ENCODE results near the gene C1orf167.
A peak's percentile ranks its signal among the peaks of the same experiment; 100 is the strongest.

The C1orf167 gene

DNA sequence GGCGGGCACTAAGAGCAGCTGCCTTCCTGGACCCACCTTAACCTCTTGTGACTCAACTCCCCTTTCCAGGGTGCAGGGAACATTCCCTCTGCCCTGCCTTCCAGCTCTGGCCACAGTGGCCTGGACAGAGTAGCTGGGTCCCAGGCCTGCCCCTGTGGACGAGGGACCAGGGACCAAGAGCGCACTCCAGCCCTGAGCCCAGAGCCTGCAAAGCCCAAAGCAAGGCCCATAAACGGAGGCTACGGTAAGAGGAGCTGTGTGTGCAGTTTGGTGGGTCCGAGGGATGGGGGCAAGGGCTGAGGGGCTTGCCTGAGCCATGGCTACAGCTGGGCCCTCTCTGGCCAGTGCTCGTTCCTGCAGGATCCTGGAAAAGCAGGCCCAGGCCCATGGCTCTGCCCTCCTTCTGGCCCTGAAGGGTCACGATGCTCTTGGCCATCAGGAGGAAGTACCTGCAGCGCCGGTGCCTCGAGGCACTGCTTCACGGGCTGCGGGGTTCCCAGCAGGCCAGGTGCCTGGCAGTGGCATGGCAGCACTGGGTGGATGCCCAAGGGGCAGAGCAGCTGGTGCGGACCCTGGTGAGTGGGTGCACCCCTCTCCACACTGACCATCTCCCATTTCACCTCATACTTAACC is 25.9 kb downstream of the C1orf167 start:
- DNase-seq: no peak

DNA sequence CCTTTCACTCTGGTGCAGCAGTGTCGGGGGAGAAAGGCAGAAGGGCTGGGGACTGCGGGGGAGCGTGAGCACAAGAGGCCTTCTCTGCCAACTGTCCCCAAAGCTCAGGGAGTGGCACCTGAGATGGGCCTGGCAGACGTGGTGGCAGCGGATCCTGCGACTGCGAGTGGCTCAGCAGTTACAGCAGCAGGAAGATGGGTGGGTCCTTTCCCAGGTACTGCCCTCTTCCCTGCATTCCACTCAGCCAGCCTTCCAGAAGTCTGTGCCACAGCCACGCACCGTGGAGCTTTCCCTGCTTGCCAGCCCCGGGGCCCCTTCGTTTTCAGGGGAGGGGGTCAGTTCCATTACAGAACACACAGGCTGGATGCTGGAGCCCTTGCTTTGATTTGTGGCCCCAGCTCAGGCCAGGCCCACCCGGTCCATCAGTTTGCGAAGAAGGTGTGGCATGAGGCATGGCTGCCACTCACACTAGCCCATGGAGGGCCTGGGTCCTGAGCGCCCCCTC is 26.6 kb downstream of the C1orf167 start:
- DNase-seq: no peak

- no peak for DNase-seq
These were observed 27.4 kb downstream of the C1orf167 start for GRCh38 chr1:11789126-11790067.

GRCh38 chr1:11790101-11790879 is 28.3 kb downstream of the C1orf167 start:
- DNase-seq: no peak

- DNase-seq: no peak
These were observed 29.1 kb downstream of the C1orf167 start for GRCh38 chr1:11790880-11791715.

- DNase-seq: no peak
These were observed 30.1 kb downstream of the C1orf167 start for GRCh38 chr1:11792106-11792505.

- no peak for DNase-seq
These were observed 31.8 kb downstream of the C1orf167 start for GRCh38 chr1:11793819-11794218.

DNA sequence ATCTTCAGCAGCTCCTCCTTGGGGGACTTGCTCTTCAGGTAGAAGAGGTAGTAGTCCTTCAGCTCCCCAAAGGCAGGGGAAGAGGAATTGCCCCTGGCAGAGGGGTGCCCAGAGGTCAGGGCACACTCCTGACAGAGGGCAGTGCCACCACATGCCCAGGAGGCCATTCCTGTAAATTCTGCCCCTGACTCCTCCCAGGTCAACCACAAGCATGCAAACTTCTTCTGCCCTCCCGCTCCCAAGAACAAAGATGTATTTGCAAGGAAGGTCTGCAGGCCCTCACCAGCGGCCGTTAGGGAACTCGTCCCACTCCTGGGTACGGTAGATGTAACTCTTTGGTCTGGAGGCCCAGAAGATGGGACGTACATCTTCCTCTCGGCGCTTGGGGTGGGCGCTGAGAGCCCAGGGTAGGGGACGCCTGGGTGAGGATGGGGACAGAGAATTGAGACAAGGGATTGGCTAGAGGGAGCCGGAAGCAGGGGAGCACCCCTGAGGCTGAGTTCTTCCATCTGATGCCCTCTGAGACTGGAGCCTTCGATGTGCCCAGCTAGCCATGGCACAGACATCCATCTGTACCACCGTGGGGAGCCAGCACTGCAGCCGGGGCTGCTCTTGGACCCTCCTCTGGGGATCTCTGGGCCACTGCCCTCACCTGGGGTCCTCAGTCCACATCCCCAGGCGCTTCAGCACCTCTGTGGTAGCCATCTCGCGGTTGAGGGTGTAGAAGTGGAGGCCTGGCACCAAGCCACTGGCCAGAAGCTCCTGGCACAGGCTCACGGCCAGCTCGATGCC is 32.6 kb downstream of the C1orf167 start:
- no peak for DNase-seq

GRCh38 chr1:11795238-11795890 is 33.4 kb downstream of the C1orf167 start:
- DNase-seq: no peak

GRCh38 chr1:11796036-11796828 is 34.2 kb downstream of the C1orf167 start:
- no peak for DNase-seq

DNA sequence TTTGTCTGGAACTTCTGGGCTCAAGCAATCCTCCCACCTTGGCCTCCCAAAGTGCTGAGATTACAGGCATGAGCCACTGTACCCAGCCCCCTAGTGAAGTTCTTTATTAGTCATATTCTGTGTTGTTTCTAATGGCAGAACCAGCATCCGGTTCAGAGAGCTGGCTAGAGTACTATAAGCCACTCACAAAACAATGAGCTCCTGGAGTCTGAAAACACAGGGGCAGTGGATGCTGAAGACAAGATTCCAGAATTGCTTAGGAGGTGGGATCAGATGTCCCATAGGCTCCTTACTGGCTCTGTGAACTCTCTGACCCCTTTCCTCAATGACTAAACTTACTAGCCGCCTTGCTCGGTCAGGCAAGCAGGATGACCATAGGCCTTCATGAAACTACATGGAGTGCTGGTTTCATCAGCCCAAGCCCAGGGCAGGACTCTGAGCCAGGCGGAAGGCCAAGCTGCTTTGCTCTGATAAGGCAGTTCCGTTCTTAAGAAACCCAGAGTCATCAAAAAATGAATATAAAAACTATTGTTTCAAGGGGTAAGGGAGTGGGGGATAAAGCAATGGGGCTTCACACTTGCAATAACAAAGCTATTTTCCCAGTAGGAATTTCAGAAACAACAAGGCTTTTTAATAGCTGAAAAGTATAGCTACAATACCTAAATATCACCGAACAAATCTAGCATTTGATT is 35.7 kb downstream of the C1orf167 start:
- DNase-seq: no peak

DNA sequence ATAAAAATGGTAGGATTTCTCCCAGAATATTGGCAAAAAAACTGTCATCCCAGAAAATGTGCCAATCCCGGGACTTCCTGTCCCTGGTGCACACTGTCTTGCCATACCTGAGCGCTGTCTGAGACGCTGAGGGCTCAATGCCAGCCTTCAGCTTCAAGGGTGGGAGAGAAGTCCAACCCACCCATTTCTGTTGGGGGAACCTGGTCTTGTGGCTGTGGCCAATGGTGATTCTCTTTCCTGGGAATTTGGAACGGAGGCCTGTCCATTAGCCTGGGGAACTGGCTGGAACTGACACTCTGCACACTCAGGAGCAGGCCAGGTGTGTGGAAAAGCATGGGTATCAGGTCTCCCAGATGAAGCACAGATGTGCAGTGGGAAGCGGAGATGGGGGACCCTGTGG is 37.1 kb downstream of the C1orf167 start:
- DNase-seq: no peak

DNA sequence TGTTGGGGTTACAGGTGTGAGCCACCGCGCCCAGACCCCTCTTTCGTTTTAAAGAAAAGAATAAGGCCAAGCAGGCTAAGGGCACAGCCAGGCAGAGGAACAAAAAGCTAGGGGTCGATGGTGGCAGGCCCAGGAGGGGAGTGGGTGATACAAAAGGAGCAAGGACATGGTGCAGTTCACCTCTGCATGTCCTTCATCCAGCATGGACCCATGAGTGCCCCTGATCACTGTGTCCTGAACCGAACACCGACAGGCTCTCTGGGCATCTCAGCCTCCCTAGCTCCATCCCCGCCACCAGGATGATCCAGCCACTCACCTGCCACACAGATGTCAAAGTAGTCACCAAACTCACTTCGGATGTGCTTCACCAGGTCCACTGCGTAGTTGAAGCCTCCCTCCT is 37.9 kb downstream of the C1orf167 start:
- no peak for DNase-seq

DNA sequence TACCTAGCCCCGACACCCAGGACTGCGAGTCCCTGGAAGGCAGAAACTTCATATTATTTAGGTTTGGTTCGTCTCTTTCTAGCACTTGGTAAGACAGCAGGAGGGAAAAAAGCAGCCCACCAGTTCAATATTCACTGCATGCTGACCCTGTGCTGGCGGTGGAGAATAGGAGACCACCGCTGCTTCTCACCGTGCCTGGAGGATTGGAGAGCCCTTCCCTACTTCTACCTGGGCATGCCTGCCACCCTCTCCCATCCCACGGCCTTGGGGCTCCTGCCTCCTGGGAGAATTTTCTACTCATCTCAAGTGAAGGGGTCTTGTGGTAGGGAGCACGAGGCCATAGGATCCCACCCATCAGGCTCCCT is 38.4 kb downstream of the C1orf167 start:
- no peak for DNase-seq

- DNase-seq: no peak
These were observed 38.9 kb downstream of the C1orf167 start for GRCh38 chr1:11800756-11801433.

- no peak for DNase-seq
These were observed 40.6 kb downstream of the C1orf167 start for GRCh38 chr1:11802616-11802972.

DNA sequence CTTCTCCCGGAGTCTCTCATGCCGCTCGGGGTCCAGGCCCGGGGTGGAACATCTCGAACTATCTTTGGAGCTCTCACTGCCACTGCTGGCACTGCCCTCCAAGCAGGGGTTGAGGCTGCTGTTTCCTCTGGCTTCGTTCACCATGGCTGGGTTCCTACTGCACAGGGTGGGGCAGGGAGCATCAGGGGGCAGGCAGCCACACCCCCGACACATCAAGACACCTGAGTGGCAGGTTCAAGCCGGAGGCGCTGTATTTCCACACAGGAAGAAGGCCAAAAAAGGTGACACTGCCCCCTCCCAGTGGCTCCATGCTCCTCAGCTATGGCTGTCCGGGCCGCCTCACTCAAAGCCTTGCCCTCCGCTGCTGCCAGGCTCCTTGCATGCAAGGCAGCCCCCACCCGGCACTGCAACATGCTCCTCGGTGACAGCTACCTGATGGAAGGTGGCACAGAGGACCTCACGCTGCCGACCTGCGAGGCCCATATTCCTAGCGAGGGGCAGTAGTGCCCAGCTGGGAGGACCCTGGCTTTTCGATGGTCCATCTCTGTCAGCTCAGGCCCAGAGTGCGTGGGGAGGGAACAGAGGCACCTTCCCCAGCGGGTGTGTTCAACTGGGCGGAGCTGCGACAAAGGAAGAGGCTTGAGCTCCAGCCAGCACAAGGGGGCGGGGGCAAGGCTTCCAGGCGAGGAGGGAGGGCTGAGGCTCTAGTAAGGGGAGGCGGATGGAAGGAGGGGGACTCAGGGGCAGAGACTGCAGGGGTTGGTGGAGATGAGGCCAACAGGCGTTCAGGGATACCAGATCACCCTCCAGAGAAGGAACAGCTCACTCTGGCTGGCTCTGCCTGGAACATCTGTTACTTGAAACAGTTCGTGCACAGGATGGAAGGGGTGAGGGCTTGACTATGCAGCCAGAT is 41.2 kb downstream of the C1orf167 start:
- peak; percentile 14 to 67 (median 31) for DNase-seq

All from activated naive CD4-positive, alpha-beta T cell (primary cell).